Breast epithelium (tissue), 4 donors: ENCODE results near the gene STX12. TPM values are rescaled to one million over a fixed set of nuclear protein-coding genes. Genes with fewer than 3 reads are reported as not detected.
"Not testable (repeated sequence)": the region's sequence is repeated elsewhere in the genome, so short reads cannot be mapped to it uniquely, and the experiment has no call there.

ENCODE experiments used
- DNase-seq, 2 donors: peaks; one replicate each; pipeline ENCODE4 v3.0.0-alpha.2; 2019; ENCODE audit warnings: low spot score in 2 of 2
- H3K27ac ChIP-seq, 2 donors: fragments of 200-600 bp; sonication (generic) in 1 of 2; one replicate each; pipeline ENCODE4 v1.5.1; 2016 to 2019; ENCODE audit warnings: mild to moderate bottlenecking in 1 of 2
- H3K27me3 ChIP-seq, 2 donors: fragments of 200-600 bp; sonication (generic) in 1 of 2; one replicate each; pipeline versions ENCODE4 v1.5.1 to v1.6.0; 2017 to 2019; ENCODE audit warnings: control low read depth in 1 of 2, mild to moderate bottlenecking in 1 of 2
- H3K36me3 ChIP-seq: fragments of 200-600 bp; one replicate; pipeline ENCODE4 v1.5.1; 2019
- H3K4me1 ChIP-seq, 2 donors: fragments of 200-600 bp; sonication (generic); one replicate each; pipeline ENCODE4 v1.5.1; 2016 to 2019; ENCODE audit warnings: control low read depth in 1 of 2
- H3K4me3 ChIP-seq, 3 donors: fragments of 200-600 bp; sonication (generic); 1 replicate in 2 of 3; 2 replicates in 1 of 3; pipeline ENCODE4 v1.5.1; 2016 to 2019; ENCODE audit warnings: mild to moderate bottlenecking in 3 of 3, moderate library complexity in 2 of 3
- H3K9me3 ChIP-seq, 2 donors: fragments of 200-600 bp; sonication (generic) in 1 of 2; one replicate each; pipeline ENCODE4 v1.5.1; 2016 to 2019; ENCODE audit warnings: control low read depth in 1 of 2
- CTCF ChIP-seq, 3 donors: fragments of 450-650 bp; IDR thresholded peaks; one replicate each; pipeline ENCODE4 v1.5.1; 2016 to 2017; ENCODE audit warnings: antibody characterized with exemption in 3 of 3, mild to moderate bottlenecking in 3 of 3, moderate library complexity in 3 of 3
- POLR2A ChIP-seq: fragments of 450-650 bp; IDR thresholded peaks from one replicate; pipeline ENCODE4 v1.6.1; 2016; ENCODE audit warnings: antibody characterized with exemption, mild to moderate bottlenecking, moderate library complexity
- POLR2AphosphoS5 ChIP-seq, 3 donors: sonication (generic); formaldehyde crosslinking; IDR thresholded peaks; one replicate each; pipeline ENCODE4 v1.6.1; 2017; ENCODE audit warnings: antibody characterized with exemption in 3 of 3
- intact Hi-C: fragments of 100-400 bp; cut with DNase I; formaldehyde crosslinking; loops from one replicate; pipeline ENCODE4 v1.15.1; 2023; ENCODE audit warnings: low total_unique reads
- total RNA-seq, 3 donors: library from RNA; depleted of rRNA; stranded (reverse); fragments of >200 nt; gene quantifications; one replicate each; pipeline ENCODE4 v1.1.0, GENCODE V29; 2016

The STX12 gene
- total RNA-seq, 3 donors from 2014 or later = 62.3 to 165 (median 80.8) TPM

- intact Hi-C loops = no loop called here
- DNase-seq = no peak
- Histone ChIP-seq H3K36me3 (no peaks in the 10 kb centered on the region), H3K9me3 (no peaks in the 10 kb centered on the region), H3K4me1 (no peaks in the 10 kb centered on the region), H3K4me3 (no peak overlapping the region), H3K27me3 (no peaks in the 10 kb centered on the region), H3K27ac (no peak overlapping the region)
- TF ChIP-seq CTCF (IDR thresholded peaks at IDR 0.05) (no peak), POLR2AphosphoS5 (IDR thresholded peaks at IDR 0.05) (no peak)
Observed at GRCh38 chr1:27849951-27850350, 76.9 kb downstream of the STX12 start.

- TF ChIP-seq POLR2AphosphoS5 (IDR thresholded peaks at IDR 0.05) (no peak), CTCF (IDR thresholded peaks at IDR 0.05) (no peak), POLR2A (no peak)
- no peaks in the 10 kb centered on the region for H3K36me3 ChIP-seq
- H3K27ac ChIP-seq = no peak overlapping the region
- H3K27me3 ChIP-seq = no peaks in the 10 kb centered on the region
- intact Hi-C loops = no loop called here
- no peak for DNase-seq
- no peak overlapping the region for H3K4me3 ChIP-seq
- H3K4me1 ChIP-seq = no peaks in the 10 kb centered on the region
- no peaks in the 10 kb centered on the region for H3K9me3 ChIP-seq
Observed at GRCh38 chr1:27855085-27855484, 82.1 kb downstream of the STX12 start.

GRCh38 chr1:27856561-27857343 lies 83.7 kb downstream of the STX12 start:
- Histone ChIP-seq H3K27ac (no peak overlapping the region), H3K4me3 (no peak overlapping the region), H3K4me1 (no peaks in the 10 kb centered on the region), H3K27me3 (no peaks in the 10 kb centered on the region), H3K9me3 (no peaks in the 10 kb centered on the region), H3K36me3 (no peaks in the 10 kb centered on the region)
- intact Hi-C loops = no loop called here
- TF ChIP-seq CTCF (IDR thresholded peaks at IDR 0.05) = no peak
- no peak for TF ChIP-seq POLR2AphosphoS5 (IDR thresholded peaks at IDR 0.05)
- no peak for TF ChIP-seq POLR2A
- DNase-seq = no peak

- H3K27me3 ChIP-seq, intact Hi-C loops, H3K36me3 ChIP-seq, H3K4me1 ChIP-seq, DNase-seq, H3K9me3 ChIP-seq, H3K4me3 ChIP-seq, H3K27ac ChIP-seq: not testable (repeated sequence)
Observed at GRCh38 chr1:27857552-27857951, 84.5 kb downstream of the STX12 start.

GRCh38 chr1:27858072-27858948 lies 85.3 kb downstream of the STX12 start:
- peak; percentile 74 to 85 for DNase-seq
- Histone ChIP-seq H3K4me3 (peak overlapping the region in 2 of 3 donors; percentile 5 to 48), H3K27ac (peak overlapping the region in 1 of 2 donors; percentile 25), H3K4me1 (no peaks in the 10 kb centered on the region), H3K9me3 (no peaks in the 10 kb centered on the region), H3K36me3 (no peaks in the 10 kb centered on the region), H3K27me3 (no peaks in the 10 kb centered on the region)
- intact Hi-C loops = no loop called here
- TF ChIP-seq CTCF (IDR thresholded peaks at IDR 0.05) (peak; percentile 89 to 94 (median 89)), POLR2A (no peak), POLR2AphosphoS5 (IDR thresholded peaks at IDR 0.05) (peak in 2 of 3 donors; percentile 16 to 52)
